Lung (tissue), 16 donors: ENCODE measurements around the gene OR52E1. TPM values are rescaled to one million over a fixed set of nuclear protein-coding genes. Genes with fewer than 3 reads are reported as not detected.

Experiments
- ATAC-seq: fragments of 200-7000 bp; cut with Tn5 transposase; one replicate; pipeline ENCODE4 v1.9.1; 2020; ENCODE audit warnings: moderate number of reproducible peaks; ENCODE audit not compliant: insufficient read depth, low FRiP score
- DNase-seq, 3 donors: peaks; one replicate each; pipeline ENCODE4 v3.0.0-alpha.2; 2013 to 2017
- H3K27ac ChIP-seq, 2 donors: one replicate each; pipeline ENCODE4 v1.5.1; 2013; ENCODE audit warnings: mild to moderate bottlenecking in 2 of 2, moderate library complexity in 2 of 2, control low read depth in 1 of 2, inconsistent platforms in 1 of 2, low read depth in 1 of 2, low read length in 1 of 2
- H3K27me3 ChIP-seq, 3 donors: one replicate each; pipeline ENCODE4 v1.5.1; 2013; ENCODE audit warnings: low read length in 2 of 3; ENCODE audit not compliant: control insufficient read depth in 3 of 3, insufficient read depth in 3 of 3
- H3K36me3 ChIP-seq, 4 donors: one replicate each; pipeline ENCODE4 v1.5.1; 2013; ENCODE audit warnings: low read length in 4 of 4, mild to moderate bottlenecking in 1 of 4, moderate library complexity in 1 of 4; ENCODE audit not compliant: control insufficient read depth in 4 of 4, insufficient read depth in 4 of 4
- H3K4me1 ChIP-seq, 5 donors: one replicate each; pipeline ENCODE4 v1.5.1; 2013; ENCODE audit warnings: low read length in 5 of 5, mild to moderate bottlenecking in 2 of 5, moderate library complexity in 1 of 5; ENCODE audit not compliant: control insufficient read depth in 5 of 5, insufficient read depth in 5 of 5
- H3K4me3 ChIP-seq: one replicate; pipeline ENCODE4 v1.5.1; 2013; ENCODE audit warnings: mild to moderate bottlenecking, control low read depth, moderate library complexity
- H3K9ac ChIP-seq, 2 donors: one replicate each; pipeline ENCODE4 v1.5.1; 2013; ENCODE audit warnings: low read length in 2 of 2, control low read depth in 1 of 2; ENCODE audit not compliant: insufficient read depth in 1 of 2
- H3K9me3 ChIP-seq, 4 donors: one replicate each; pipeline ENCODE4 v1.5.1; 2013; ENCODE audit warnings: low read length in 3 of 4, mild to moderate bottlenecking in 1 of 4, moderate library complexity in 1 of 4; ENCODE audit not compliant: control insufficient read depth in 4 of 4, insufficient read depth in 3 of 4
- WGBS, 2 donors: extraction: QIAGEN DNeasy Blood & Tissue Kit; methylation state at CpG; one replicate each; pipeline ENCODE4 v1.1.7; 2013; 5-methylcytosine and 5-hydroxymethylcytosine counted together
- long read RNA-seq, 5 donors: transcript quantifications; one replicate each; lab custom pipeline, GENCODE V29; 2026
- polyA plus RNA-seq, 2 donors: library from polyadenylated mRNA; stranded (reverse); fragments of 200-250 nt; gene quantifications; one replicate each; pipeline ENCODE4 v1.2.1, GENCODE V29; 2013
- total RNA-seq, 2 donors: library from RNA; depleted of rRNA in 1 of 2; stranded (reverse); fragments of >200 nt in 1 of 2; gene quantifications; one replicate each; pipeline ENCODE4 v1.2.1, GENCODE V29; 2014 to 2021
- TF ChIP-seq, protein P1 (sequence below): IDR thresholded peaks from 2 replicates; pipeline ENCODE4 v1.5.1; 2012; ENCODE audit warnings: mild to moderate bottlenecking; ENCODE audit errors: control extremely low read depth, extremely low read depth
- donor health status: control.
- donor health status: control.
- donor health status: Bipolar disorder and iron deficiency.
- donor health status: healthy.
- donor health status: DM: yes; HTN: yes; CAD: no.

OR52E1 gene
- total RNA-seq (not detected), polyA plus RNA-seq (not detected)
- long read RNA-seq, donor 1, result 0 reads
- long read RNA-seq, donor 2, result 0 reads
- long read RNA-seq, donor 3, result 0 reads
- long read RNA-seq, donor 4, result 0 reads
- long read RNA-seq, donor 5, result 0 reads

DNA sequence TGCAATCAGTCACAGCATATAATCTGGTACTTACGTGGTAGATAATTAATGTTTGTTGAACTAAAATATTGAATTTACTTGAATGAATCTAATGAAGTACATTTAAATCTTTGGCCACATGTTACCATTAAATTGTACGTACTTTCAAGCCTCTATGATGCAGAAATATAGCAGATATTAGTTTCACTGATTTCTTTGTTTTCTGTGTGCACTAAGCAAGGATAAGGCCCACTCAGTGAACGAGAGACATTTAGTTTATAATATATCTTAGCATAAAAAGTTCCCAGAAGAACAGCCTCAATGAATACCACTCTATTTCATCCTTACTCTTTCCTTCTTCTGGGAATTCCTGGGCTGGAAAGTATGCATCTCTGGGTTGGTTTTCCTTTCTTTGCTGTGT lies at the start of gene OR52E1:
Gene OR52E1 (plus strand): TSS at position 301 of the 400 bp plus-strand sequence.
- Histone ChIP-seq H3K27me3 (no peaks in the 10 kb centered on the region), H3K36me3 (no peaks in the 10 kb centered on the region), H3K4me1 (no peaks in the 10 kb centered on the region), H3K4me3 (no peak within 1 kb of the TSS), H3K27ac (no peak within 1 kb of the TSS), H3K9me3 (no peaks in the 10 kb centered on the region), H3K9ac (no peak within 1 kb of the TSS)
- WGBS, 2 donors, result 62 to 72% methylated on average over 3 of the region's 3 CpGs
- ATAC-seq, result no peak
- no peak for DNase-seq
- TF ChIP-seq, protein P1, sequence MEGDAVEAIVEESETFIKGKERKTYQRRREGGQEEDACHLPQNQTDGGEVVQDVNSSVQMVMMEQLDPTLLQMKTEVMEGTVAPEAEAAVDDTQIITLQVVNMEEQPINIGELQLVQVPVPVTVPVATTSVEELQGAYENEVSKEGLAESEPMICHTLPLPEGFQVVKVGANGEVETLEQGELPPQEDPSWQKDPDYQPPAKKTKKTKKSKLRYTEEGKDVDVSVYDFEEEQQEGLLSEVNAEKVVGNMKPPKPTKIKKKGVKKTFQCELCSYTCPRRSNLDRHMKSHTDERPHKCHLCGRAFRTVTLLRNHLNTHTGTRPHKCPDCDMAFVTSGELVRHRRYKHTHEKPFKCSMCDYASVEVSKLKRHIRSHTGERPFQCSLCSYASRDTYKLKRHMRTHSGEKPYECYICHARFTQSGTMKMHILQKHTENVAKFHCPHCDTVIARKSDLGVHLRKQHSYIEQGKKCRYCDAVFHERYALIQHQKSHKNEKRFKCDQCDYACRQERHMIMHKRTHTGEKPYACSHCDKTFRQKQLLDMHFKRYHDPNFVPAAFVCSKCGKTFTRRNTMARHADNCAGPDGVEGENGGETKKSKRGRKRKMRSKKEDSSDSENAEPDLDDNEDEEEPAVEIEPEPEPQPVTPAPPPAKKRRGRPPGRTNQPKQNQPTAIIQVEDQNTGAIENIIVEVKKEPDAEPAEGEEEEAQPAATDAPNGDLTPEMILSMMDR, result no peak

DNA sequence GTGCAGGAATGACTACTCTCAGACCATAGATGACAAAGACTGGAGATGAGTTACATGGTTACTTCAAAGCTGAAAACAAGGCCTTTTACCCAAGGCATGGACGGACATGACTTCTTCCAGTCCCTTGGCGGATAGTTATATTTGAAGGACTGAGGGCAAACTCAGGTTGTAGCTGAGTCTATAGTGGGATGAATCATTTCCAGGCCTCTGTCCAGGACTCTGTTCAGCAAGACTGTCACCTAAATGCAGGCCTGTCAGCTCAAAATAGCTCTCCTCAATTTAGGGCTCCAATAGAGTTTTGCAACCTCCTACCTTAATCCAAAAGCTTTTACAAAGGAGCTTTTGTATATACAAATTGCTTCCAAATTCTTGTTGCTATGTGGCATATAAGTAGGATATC lies 47.4 kb upstream of the OR52E1 start:
- no peak overlapping the region for H3K4me3 ChIP-seq
- H3K4me1 ChIP-seq, result no peaks in the 10 kb centered on the region
- H3K9ac ChIP-seq, result no peak overlapping the region
- H3K27ac ChIP-seq, result no peak overlapping the region
- H3K9me3 ChIP-seq, result peaks cover 0 to 8% (median 5%) of the 10 kb centered on the region in 4 donors
- no peak for ATAC-seq
- no peaks in the 10 kb centered on the region for H3K27me3 ChIP-seq
- no peaks in the 10 kb centered on the region for H3K36me3 ChIP-seq
- TF ChIP-seq, protein P1, result no peak
- no peak for DNase-seq
- WGBS, 2 donors, result 87 to 89% methylated on average over 2 of the region's 2 CpGs

DNA sequence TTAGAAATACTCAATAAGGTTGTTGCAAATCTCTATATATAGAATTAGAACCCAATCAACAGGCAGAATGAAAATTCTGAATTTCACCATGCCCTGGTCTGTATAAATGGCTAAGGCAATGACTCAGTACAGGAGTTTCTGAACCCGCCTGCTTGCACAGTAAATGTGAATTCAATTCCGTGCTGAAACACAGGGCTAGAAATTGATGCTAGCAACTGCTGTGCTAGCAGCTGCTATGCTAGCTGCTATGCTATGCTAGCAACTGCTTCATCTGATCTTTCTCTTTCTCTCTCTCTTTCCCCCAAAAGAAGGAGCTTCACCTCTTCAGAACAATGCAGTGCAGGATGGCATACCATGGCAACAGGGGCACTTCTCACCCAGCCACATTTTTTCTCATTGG lies 32.7 kb upstream of the OR52E1 start:
- Histone ChIP-seq H3K27me3 (no peaks in the 10 kb centered on the region), H3K4me1 (no peaks in the 10 kb centered on the region), H3K27ac (no peak overlapping the region), H3K9ac (no peak overlapping the region), H3K36me3 (no peaks in the 10 kb centered on the region), H3K4me3 (no peak overlapping the region), H3K9me3 (no peaks in the 10 kb centered on the region)
- TF ChIP-seq, protein P1, result no peak
- 82 to 90% methylated on average over 2 of the region's 2 CpGs for WGBS, 2 donors
- DNase-seq (no peak), ATAC-seq (no peak)

DNA sequence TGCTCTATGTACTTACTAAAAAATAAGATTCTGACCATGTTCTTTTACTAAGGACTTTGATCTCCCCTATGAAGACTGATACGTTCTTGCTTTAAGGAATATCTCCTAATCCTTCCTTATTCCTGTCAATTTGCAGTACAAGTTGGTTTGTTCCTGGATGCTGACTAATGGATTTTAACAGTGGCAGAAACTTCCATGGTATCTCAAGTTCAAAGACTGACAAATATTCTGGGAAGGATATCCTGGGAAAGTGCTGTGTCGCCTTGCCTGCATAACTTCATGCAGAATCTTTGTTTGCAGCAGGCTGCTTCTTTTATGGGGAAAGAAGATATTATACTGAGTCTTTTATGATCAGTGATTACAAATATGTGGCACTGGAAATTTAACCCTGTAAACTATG lies 31.4 kb upstream of the OR52E1 start:
- Histone ChIP-seq H3K27ac (no peak overlapping the region), H3K36me3 (no peaks in the 10 kb centered on the region), H3K9me3 (no peaks in the 10 kb centered on the region), H3K9ac (no peak overlapping the region), H3K27me3 (no peaks in the 10 kb centered on the region), H3K4me3 (no peak overlapping the region), H3K4me1 (no peaks in the 10 kb centered on the region)
- WGBS, 2 donors, result 64 to 78% methylated on average over 2 of the region's 2 CpGs
- ATAC-seq, result no peak
- DNase-seq, result no peak
- TF ChIP-seq, protein P1, result no peak
